SU-DHL-6 (cell line): Measurements from ENCODE around the gene ADM2.

Experiments used
- CTCF ChIP-seq: fragments of 200-600 bp; sonication (generic); IDR thresholded peaks from one replicate; pipeline ENCODE4 v1.5.1; 2017; ENCODE audit warnings: antibody characterized with exemption, mild to moderate bottlenecking, low read length, moderate library complexity; ENCODE audit not compliant: insufficient read depth, poor library complexity, severe bottlenecking
- EZH2phosphoT487 ChIP-seq: fragments of 200-600 bp; sonication (generic), shearing (Covaris generic); conservative IDR thresholded peaks from 2 replicates; pipeline ENCODE4 v1.6.1; 2018; ENCODE audit warnings: mild to moderate bottlenecking, antibody characterized with exemption, low read length, moderate library complexity, mixed read lengths

DNA sequence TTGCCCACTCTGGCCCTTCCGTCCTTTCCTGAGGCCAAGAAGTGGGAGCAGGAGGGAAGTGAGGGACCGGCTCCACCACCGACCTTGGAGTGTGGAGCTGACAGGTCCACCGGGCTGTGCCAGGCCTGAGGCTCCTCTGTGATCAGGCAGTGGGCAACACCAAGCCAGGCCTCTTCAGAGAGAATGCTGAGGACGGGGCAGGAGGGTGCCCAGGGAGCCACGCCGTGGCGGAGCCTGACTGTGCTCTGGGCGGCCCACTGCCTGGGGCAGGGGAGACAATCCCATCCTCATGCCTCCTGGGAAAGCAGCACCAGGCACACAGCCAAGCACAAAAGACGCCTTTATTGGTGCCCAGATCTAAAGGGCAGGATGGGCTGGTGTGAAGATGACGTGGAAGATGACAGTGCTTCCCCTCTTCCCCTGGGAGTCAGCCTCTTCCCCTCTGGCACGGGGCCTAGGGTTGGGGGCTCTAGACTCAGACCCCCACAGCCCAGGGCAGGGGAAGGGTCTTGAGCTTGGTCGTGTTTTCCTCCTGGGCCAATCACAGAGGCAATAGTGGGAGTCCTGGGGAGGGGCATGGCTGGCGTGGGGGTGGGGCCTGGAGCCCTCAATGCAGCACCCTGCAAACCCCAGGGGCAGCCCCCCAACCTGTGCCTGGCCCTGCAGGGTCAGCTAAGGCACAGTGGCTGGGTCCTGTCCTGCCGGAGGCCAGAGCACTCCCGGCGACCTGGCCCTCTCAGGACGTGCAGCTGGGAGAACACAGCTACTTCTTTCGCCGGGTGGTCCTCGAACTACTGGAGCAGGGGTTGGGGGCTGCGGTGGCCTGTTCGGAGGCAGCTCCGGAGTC is 21.5 kb downstream of the ADM2 start:
- TF ChIP-seq CTCF (no peak), EZH2phosphoT487 (no peak)
